Mesenchymal stem cell (in vitro differentiated cells and primary cell): ENCODE data around the gene SOX9.

Experiments
- DNase-seq: peaks from one replicate; pipeline ENCODE4 v3.0.0-alpha.2; 2013
- H2AFZ ChIP-seq: one replicate; pipeline ENCODE4 v1.6.1; 2013; ENCODE audit warnings: low read depth, mild to moderate bottlenecking, control low read depth, inconsistent platforms, low read length, moderate library complexity
- H2AK5ac ChIP-seq: 2 replicates; pipeline ENCODE4 v1.6.1; 2013; ENCODE audit warnings: low read length, moderate library complexity, mild to moderate bottlenecking, inconsistent platforms; ENCODE audit not compliant: severe bottlenecking
- H2BK120ac ChIP-seq: one replicate; pipeline ENCODE4 v1.6.1; 2013; ENCODE audit warnings: low read depth, mild to moderate bottlenecking, inconsistent platforms, low read length, moderate library complexity
- H2BK12ac ChIP-seq, 2 experiments: one replicate each; pipeline ENCODE4 v1.6.1; 2013; ENCODE audit warnings: inconsistent platforms in 2 of 2, low read length in 2 of 2, mild to moderate bottlenecking in 2 of 2, moderate library complexity in 2 of 2, control low read depth in 1 of 2
- H2BK15ac ChIP-seq: one replicate; pipeline ENCODE4 v1.6.1; 2013; ENCODE audit warnings: mild to moderate bottlenecking, low read depth, inconsistent platforms; ENCODE audit not compliant: poor library complexity, severe bottlenecking
- H2BK5ac ChIP-seq: 2 replicates; pipeline ENCODE4 v1.6.1; 2013; ENCODE audit warnings: low read depth, mild to moderate bottlenecking, low read length, control low read depth, inconsistent platforms; ENCODE audit not compliant: poor library complexity, severe bottlenecking
- H3K14ac ChIP-seq, 2 experiments: one replicate each; pipeline ENCODE4 v1.6.1; 2013; ENCODE audit warnings: inconsistent platforms in 2 of 2, low read length in 2 of 2, control low read depth in 1 of 2, mild to moderate bottlenecking in 1 of 2, moderate library complexity in 1 of 2
- H3K18ac ChIP-seq, 2 experiments: one replicate each; pipeline ENCODE4 v1.6.1; 2013; ENCODE audit warnings: inconsistent platforms in 2 of 2, low read length in 2 of 2, control low read depth in 1 of 2, low read depth in 1 of 2, mild to moderate bottlenecking in 1 of 2
- H3K23ac ChIP-seq, 2 experiments: one replicate each; pipeline ENCODE4 v1.6.1; 2013; ENCODE audit warnings: inconsistent platforms in 2 of 2, low read length in 2 of 2, mild to moderate bottlenecking in 2 of 2, moderate library complexity in 2 of 2, control low read depth in 1 of 2
- H3K27ac ChIP-seq: 2 replicates; pipeline ENCODE4 v1.5.1; 2013; ENCODE audit warnings: mild to moderate bottlenecking, moderate library complexity, low read length, control low read depth, inconsistent platforms; ENCODE audit not compliant: poor library complexity, severe bottlenecking
- H3K27me3 ChIP-seq, 2 experiments: 2 replicates each; pipeline versions ENCODE4 v1.6.1 to v1.7.0; 2013; ENCODE audit warnings: low read length in 2 of 2, mild to moderate bottlenecking in 2 of 2, moderate library complexity in 2 of 2, control low read depth in 1 of 2, inconsistent platforms in 1 of 2; ENCODE audit not compliant: control insufficient read depth in 1 of 2, insufficient read depth in 1 of 2
- H3K36me3 ChIP-seq, 2 experiments: 2 replicates each; pipeline versions ENCODE4 v1.6.1 to v1.7.0; 2013; ENCODE audit warnings: low read length in 2 of 2, control low read depth in 1 of 2, inconsistent platforms in 1 of 2, low read depth in 1 of 2, mild to moderate bottlenecking in 1 of 2; ENCODE audit not compliant: insufficient read depth in 2 of 2, control insufficient read depth in 1 of 2
- H3K4ac ChIP-seq, 2 experiments: one replicate each; pipeline ENCODE4 v1.6.1; 2013; ENCODE audit warnings: inconsistent platforms in 2 of 2, low read length in 2 of 2, mild to moderate bottlenecking in 2 of 2, moderate library complexity in 2 of 2, control low read depth in 1 of 2, low read depth in 1 of 2
- H3K4me1 ChIP-seq: 2 replicates; pipeline ENCODE4 v1.6.1; 2013; ENCODE audit warnings: low read depth, low read length, control low read depth; ENCODE audit not compliant: control insufficient read depth, insufficient read depth
- H3K4me2 ChIP-seq: 2 replicates; pipeline ENCODE4 v1.6.1; 2013; ENCODE audit warnings: low read length, mild to moderate bottlenecking, inconsistent platforms; ENCODE audit not compliant: poor library complexity, severe bottlenecking
- H3K4me3 ChIP-seq, 2 experiments: 2 replicates each; pipeline versions ENCODE4 v1.5.1 to v1.7.0; 2013; ENCODE audit warnings: low read length in 2 of 2, mild to moderate bottlenecking in 2 of 2, control low read depth in 1 of 2, low read depth in 1 of 2; ENCODE audit not compliant: insufficient read depth in 1 of 2
- H3K79me1 ChIP-seq: replicated peaks from 2 replicates; pipeline ENCODE4 v1.6.1; 2013; ENCODE audit warnings: mild to moderate bottlenecking, control low read depth, low read length, inconsistent platforms; ENCODE audit not compliant: poor library complexity, severe bottlenecking
- H3K9ac ChIP-seq: 2 replicates; pipeline ENCODE4 v1.7.0; 2013; ENCODE audit warnings: mild to moderate bottlenecking, low read length, moderate library complexity
- H3K9me3 ChIP-seq: 2 replicates; pipeline ENCODE4 v1.7.0; 2013; ENCODE audit warnings: mild to moderate bottlenecking, low read length; ENCODE audit not compliant: control insufficient read depth
- H4K8ac ChIP-seq: one replicate; pipeline ENCODE4 v1.6.1; 2013; ENCODE audit warnings: inconsistent platforms, mild to moderate bottlenecking, low read length, moderate library complexity
- H4K91ac ChIP-seq: one replicate; pipeline ENCODE4 v1.6.1; 2013; ENCODE audit warnings: mild to moderate bottlenecking, low read length, inconsistent platforms
- WGBS: methylation state at CpG from one replicate; pipeline ENCODE4 v1.1.7; 2013; ENCODE audit warnings: mixed read lengths; 5-methylcytosine and 5-hydroxymethylcytosine counted together

SOX9 gene

DNA sequence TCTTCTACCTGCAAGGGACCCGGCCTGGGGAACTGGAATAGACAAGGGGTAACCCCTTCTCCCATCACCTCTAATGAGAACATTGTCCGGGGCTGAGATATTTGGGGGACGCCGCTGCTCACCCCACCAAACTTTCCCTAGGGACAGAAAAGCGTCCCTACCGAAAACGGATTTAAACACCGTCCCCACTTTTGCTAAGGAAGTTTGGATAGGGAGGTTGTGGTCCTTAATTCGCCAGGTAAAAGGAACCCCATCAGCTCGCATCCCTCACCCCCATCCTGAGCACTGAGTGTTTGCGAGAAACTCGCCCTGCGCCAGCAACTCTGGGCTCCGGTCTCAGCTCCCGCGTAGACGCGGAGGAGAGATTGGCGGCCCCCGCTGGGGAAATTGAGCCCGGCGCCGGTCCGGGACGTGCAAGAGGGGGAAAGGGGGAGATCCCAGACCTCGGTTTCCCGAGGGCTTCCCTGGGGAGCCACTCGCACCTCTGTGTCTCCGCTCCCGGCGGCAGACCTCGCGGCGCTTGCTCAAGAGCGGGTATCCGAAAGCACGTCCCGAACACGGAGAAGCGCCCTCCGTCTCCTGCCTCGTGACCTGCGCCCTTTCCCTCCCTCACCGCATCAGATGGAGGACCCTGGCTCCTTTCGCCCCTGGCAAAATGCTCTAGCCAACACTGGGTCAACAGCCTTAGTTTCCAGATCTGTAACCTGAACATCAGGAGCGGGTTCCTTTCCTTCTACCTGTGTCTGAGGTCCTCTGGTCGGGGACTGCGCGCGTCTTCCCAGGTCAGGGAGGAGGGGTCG lies 3.1 kb upstream of the SOX9 start:
- Histone ChIP-seq H3K4ac (no peak overlapping the region), H3K14ac (no peak overlapping the region), H2BK120ac (peak overlapping the region; percentile 27), H2AK5ac (no peak overlapping the region), H3K9me3 (no peaks in the 10 kb centered on the region), H3K27ac (no peak overlapping the region), H2BK15ac (peak overlapping the region; percentile 3), H3K79me1 (peaks cover 2% of the 10 kb centered on the region), H3K9ac (peak overlapping the region; percentile 27), H4K8ac (peak overlapping the region; percentile 47), H3K23ac (no peak overlapping the region), H3K4me3 (peak overlapping the region; percentile 39 to 74), H3K36me3 (peaks cover 0 to 1% of the 10 kb centered on the region in 2 experiments), H3K4me2 (peak overlapping the region; percentile 76), H2AFZ (no peak overlapping the region), H4K91ac (no peak overlapping the region), H3K18ac (no peak overlapping the region), H3K4me1 (peaks cover 32% of the 10 kb centered on the region), H2BK5ac (no peak overlapping the region), H2BK12ac (no peak overlapping the region), H3K27me3 (peaks cover 42 to 49% of the 10 kb centered on the region in 2 experiments)
- DNase-seq, result peak; percentile 36
- 2% methylated on average over 42 of the region's 51 CpGs for WGBS

DNA sequence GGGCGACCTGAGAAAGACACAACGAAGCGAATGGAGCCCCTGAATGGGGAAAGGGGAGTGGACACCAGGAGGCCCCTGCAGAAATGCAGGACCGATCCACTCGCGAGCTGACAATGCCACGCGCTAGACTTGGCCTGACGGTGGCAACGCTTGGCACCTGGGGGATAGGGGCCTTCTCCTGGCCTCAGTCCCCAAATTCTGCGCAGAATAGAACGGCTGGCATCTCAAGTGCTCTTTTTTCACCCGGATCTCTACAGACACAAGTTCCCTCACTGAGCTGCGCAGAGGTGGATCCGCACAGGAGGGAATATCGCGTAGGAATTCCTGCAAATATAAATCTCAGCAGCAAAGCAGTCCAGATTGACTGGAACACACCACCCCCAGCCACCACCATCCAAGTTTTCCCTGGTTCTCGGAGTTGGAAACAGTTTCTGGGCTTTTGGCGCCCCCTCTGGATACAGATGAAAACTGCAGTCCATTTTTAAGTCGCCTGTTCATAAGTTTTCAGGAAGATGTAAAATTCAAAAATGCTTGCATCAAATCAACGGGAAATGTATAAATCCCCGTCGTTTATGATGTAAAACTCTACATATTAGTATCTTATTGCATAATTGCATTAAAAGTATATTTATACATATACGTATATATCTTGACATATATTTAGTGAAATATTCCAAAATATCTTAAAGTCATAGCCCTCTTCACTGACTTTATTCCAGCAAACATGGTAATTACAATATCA lies 2.3 kb upstream of the SOX9 start:
- H3K14ac ChIP-seq, result no peak overlapping the region
- H3K9ac ChIP-seq, result peak overlapping the region; percentile 27
- H3K23ac ChIP-seq, result peak overlapping the region in 1 of 2 experiments; percentile 47
- WGBS, result 3% methylated on average over 18 of the region's 24 CpGs
- no peak overlapping the region for H3K27ac ChIP-seq
- H3K4me3 ChIP-seq, result peak overlapping the region; percentile 29 to 74
- peaks cover 37% of the 10 kb centered on the region for H3K4me1 ChIP-seq
- H2AFZ ChIP-seq, result no peak overlapping the region
- H2BK15ac ChIP-seq, result peak overlapping the region; percentile 3
- no peak overlapping the region for H4K91ac ChIP-seq
- peaks cover 2% of the 10 kb centered on the region for H3K79me1 ChIP-seq
- H2BK12ac ChIP-seq, result peak overlapping the region in 1 of 2 experiments; percentile 49
- H3K18ac ChIP-seq, result no peak overlapping the region
- peak; percentile 85 for DNase-seq
- H4K8ac ChIP-seq, result peak overlapping the region; percentile 45
- H3K27me3 ChIP-seq, result peaks cover 42 to 49% of the 10 kb centered on the region in 2 experiments
- no peak overlapping the region for H2AK5ac ChIP-seq
- peak overlapping the region; percentile 76 for H3K4me2 ChIP-seq
- H3K9me3 ChIP-seq, result no peaks in the 10 kb centered on the region
- H2BK120ac ChIP-seq, result peak overlapping the region; percentile 27
- H3K36me3 ChIP-seq, result peaks cover 7 to 9% of the 10 kb centered on the region in 2 experiments
- no peak overlapping the region for H2BK5ac ChIP-seq
- peak overlapping the region in 1 of 2 experiments; percentile 8 for H3K4ac ChIP-seq

DNA sequence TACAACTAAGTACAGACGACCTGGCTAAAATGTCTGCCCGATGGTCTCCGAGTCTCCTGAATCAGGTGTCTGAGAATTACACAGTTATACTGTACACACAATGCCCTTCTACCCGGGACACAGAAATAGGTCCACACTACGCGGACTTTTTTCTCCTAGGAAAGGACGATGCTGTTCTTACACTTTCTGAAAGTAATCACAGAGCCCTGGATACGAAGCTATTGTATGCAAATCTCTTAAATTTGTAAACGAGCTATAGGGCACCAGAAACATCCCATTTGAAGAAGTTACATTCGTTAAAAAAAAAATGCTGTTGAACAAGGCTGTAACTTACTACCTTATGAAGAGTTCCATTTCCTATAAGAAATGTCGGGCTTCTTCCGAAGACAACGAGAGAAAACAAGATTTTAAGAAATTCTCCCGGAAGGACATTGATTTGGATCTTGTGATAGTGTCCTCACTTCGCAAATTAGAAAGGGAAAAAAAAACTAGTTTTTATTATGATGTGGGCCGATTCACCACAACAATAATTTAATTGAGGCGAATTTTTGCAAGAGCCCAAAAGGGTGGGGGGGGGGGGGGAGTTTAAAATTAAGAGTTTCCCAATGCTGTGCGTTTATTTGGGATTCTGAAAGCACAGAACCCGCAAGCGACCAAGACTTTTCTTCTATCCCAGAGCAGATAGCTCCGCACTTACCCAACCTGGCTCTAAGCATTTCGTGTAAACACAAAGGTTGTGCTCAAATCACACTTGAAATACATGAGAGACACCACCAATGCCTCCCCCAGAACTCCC lies 1.5 kb upstream of the SOX9 start:
- no peak overlapping the region for H3K4me3 ChIP-seq
- peaks cover 44% of the 10 kb centered on the region for H3K4me1 ChIP-seq
- H2AK5ac ChIP-seq, result no peak overlapping the region
- H2BK15ac ChIP-seq, result no peak overlapping the region
- no peak overlapping the region for H2BK5ac ChIP-seq
- H3K18ac ChIP-seq, result peak overlapping the region; percentile 41 to 52
- H3K27ac ChIP-seq, result no peak overlapping the region
- H3K27me3 ChIP-seq, result peaks cover 42 to 49% of the 10 kb centered on the region in 2 experiments
- no peak for DNase-seq
- H3K36me3 ChIP-seq, result peaks cover 12 to 17% of the 10 kb centered on the region in 2 experiments
- H3K4ac ChIP-seq, result no peak overlapping the region
- H3K4me2 ChIP-seq, result peak overlapping the region; percentile 98
- H2BK12ac ChIP-seq, result peak overlapping the region in 1 of 2 experiments; percentile 24
- no peak overlapping the region for H3K23ac ChIP-seq
- H2BK120ac ChIP-seq, result no peak overlapping the region
- H3K9me3 ChIP-seq, result no peaks in the 10 kb centered on the region
- no peak overlapping the region for H4K8ac ChIP-seq
- no peak overlapping the region for H4K91ac ChIP-seq
- 33% methylated on average over 19 of the region's 22 CpGs for WGBS
- H3K14ac ChIP-seq, result no peak overlapping the region
- H3K79me1 ChIP-seq, result peaks cover 3% of the 10 kb centered on the region
- peak overlapping the region; percentile 80 for H3K9ac ChIP-seq
- H2AFZ ChIP-seq, result no peak overlapping the region
